Measurements from ENCODE around the gene DTD2. TPM values are rescaled to one million over a fixed set of nuclear protein-coding genes. Genes with fewer than 3 reads are reported as not detected.

DTD2 gene
- total and polyA plus RNA-seq, 2 donors (not counting 1 experiment from before 2014, with no cell fraction given), result 25.4 to 40.8 TPM

- Histone ChIP-seq H3K36me3 (ENCODE audit: control insufficient read depth, insufficient read depth, low read length) (no peaks in the 10 kb centered on the region), H3K79me2 (ENCODE audit: control insufficient read depth, insufficient read depth, low read length) (peaks cover 7% of the 10 kb centered on the region), H3K27ac (ENCODE audit: insufficient read depth, low read length) (no peak overlapping the region), H3K4me3 (replicated peaks in 1 of 4; ENCODE audit: control extremely low read depth in 1 of 4, insufficient read depth in 1 of 4, low read depth in 3 of 4, low read length in 4 of 4) (no peak overlapping the region), H2AFZ (ENCODE audit: low read length) (no peak overlapping the region), H3K27me3 (ENCODE audit: control insufficient read depth, insufficient read depth, low read length) (no peaks in the 10 kb centered on the region), H3K9me3 (ENCODE audit: control insufficient read depth, insufficient read depth, low read depth, low read length) (no peaks in the 10 kb centered on the region), H3K4me2 (ENCODE audit: extremely low read depth, insufficient read depth, low read length) (no peak overlapping the region), H4K20me1 (ENCODE audit: control insufficient read depth, extremely low read depth, insufficient read depth, low read length) (no peaks in the 10 kb centered on the region), H3K9ac (ENCODE audit: insufficient read depth, low read length) (no peak overlapping the region), H3K4me1 (ENCODE audit: control insufficient read depth, extremely low read depth, insufficient read depth, low read length) (no peaks in the 10 kb centered on the region)
- DNase-seq (ENCODE audit: low read depth in 2 of 2), result no peak
- no peak for TF ChIP-seq CTCF (conservative IDR thresholded peaks at IDR 0.05 in 1 of 2, IDR thresholded peaks at IDR 0.05 in 1 of 2; ENCODE audit: low read depth in 1 of 2, low read length in 2 of 2)
- no peak for TF ChIP-seq EZH2 (IDR thresholded peaks at IDR 0.05; ENCODE audit: low read length, missing control alignments)
These were observed 51.6 kb downstream of the DTD2 start for GRCh38 chr14:31405599-31406232.

DNA sequence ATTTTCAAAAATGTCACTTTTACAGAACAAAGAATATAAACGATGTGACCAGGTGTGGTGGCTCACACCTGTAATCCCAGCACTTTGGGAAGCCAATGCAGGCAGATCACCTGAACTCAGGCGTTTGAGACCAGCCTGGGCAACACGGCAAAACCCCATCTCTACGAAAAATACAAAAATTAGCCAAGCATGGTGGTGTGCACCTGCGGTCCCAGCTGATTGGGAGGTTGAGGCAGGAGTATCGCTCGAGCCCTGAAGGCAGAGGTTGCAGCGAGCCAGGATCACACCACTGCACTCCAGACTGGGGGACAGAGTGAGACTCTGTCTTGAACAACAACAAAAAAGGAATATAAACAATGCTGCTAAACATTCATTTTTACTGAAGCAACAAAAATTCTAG lies 52.2 kb downstream of the DTD2 start:
- H4K20me1 ChIP-seq (ENCODE audit: control insufficient read depth, extremely low read depth, insufficient read depth, low read length), result no peaks in the 10 kb centered on the region
- H3K4me3 ChIP-seq (replicated peaks in 1 of 4; ENCODE audit: control extremely low read depth in 1 of 4, insufficient read depth in 1 of 4, low read depth in 3 of 4, low read length in 4 of 4), result no peak overlapping the region
- no peak overlapping the region for H3K4me2 ChIP-seq (ENCODE audit: extremely low read depth, insufficient read depth, low read length)
- DNase-seq (ENCODE audit: low read depth in 2 of 2), result no peak
- H3K36me3 ChIP-seq (ENCODE audit: control insufficient read depth, insufficient read depth, low read length), result no peaks in the 10 kb centered on the region
- H3K9ac ChIP-seq (ENCODE audit: insufficient read depth, low read length), result no peak overlapping the region
- no peaks in the 10 kb centered on the region for H3K4me1 ChIP-seq (ENCODE audit: control insufficient read depth, extremely low read depth, insufficient read depth, low read length)
- no peaks in the 10 kb centered on the region for H3K9me3 ChIP-seq (ENCODE audit: control insufficient read depth, insufficient read depth, low read depth, low read length)
- no peak overlapping the region for H3K27ac ChIP-seq (ENCODE audit: insufficient read depth, low read length)
- H3K79me2 ChIP-seq (ENCODE audit: control insufficient read depth, insufficient read depth, low read length), result peaks cover 5% of the 10 kb centered on the region
- H3K27me3 ChIP-seq (ENCODE audit: control insufficient read depth, insufficient read depth, low read length), result no peaks in the 10 kb centered on the region
- no peak overlapping the region for H2AFZ ChIP-seq (ENCODE audit: low read length)
- TF ChIP-seq CTCF (conservative IDR thresholded peaks at IDR 0.05 in 1 of 2, IDR thresholded peaks at IDR 0.05 in 1 of 2; ENCODE audit: low read depth in 1 of 2, low read length in 2 of 2) (no peak), EZH2 (IDR thresholded peaks at IDR 0.05; ENCODE audit: low read length, missing control alignments) (no peak)

DNA sequence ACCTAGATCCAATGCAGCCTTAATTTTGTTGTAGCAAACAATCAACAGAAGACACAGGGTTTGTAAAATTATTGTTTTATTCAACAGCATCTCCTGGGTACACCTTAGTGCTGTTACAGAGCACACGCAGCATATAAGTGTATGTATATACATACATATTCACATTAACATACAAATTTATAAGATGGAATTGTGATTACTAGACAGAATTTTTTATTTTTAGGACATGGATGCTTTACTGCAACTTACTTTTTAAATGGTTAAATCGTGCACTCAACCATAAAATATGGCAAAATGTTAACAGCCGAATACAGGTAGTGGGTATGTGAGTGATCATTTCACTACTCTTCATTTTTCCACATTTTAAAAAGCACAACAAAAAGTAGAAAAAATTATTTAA lies 53.6 kb downstream of the DTD2 start:
- Histone ChIP-seq H4K20me1 (ENCODE audit: control insufficient read depth, extremely low read depth, insufficient read depth, low read length) (no peaks in the 10 kb centered on the region), H3K4me3 (replicated peaks in 1 of 4; ENCODE audit: control extremely low read depth in 1 of 4, insufficient read depth in 1 of 4, low read depth in 3 of 4, low read length in 4 of 4) (no peak overlapping the region), H3K79me2 (ENCODE audit: control insufficient read depth, insufficient read depth, low read length) (peaks cover 5% of the 10 kb centered on the region), H3K36me3 (ENCODE audit: control insufficient read depth, insufficient read depth, low read length) (no peaks in the 10 kb centered on the region), H3K4me2 (ENCODE audit: extremely low read depth, insufficient read depth, low read length) (no peak overlapping the region), H3K9me3 (ENCODE audit: control insufficient read depth, insufficient read depth, low read depth, low read length) (no peaks in the 10 kb centered on the region), H3K9ac (ENCODE audit: insufficient read depth, low read length) (no peak overlapping the region), H2AFZ (ENCODE audit: low read length) (no peak overlapping the region), H3K4me1 (ENCODE audit: control insufficient read depth, extremely low read depth, insufficient read depth, low read length) (no peaks in the 10 kb centered on the region), H3K27me3 (ENCODE audit: control insufficient read depth, insufficient read depth, low read length) (no peaks in the 10 kb centered on the region), H3K27ac (ENCODE audit: insufficient read depth, low read length) (no peak overlapping the region)
- DNase-seq (ENCODE audit: low read depth in 2 of 2), result no peak
- TF ChIP-seq EZH2 (IDR thresholded peaks at IDR 0.05; ENCODE audit: low read length, missing control alignments) (no peak), CTCF (conservative IDR thresholded peaks at IDR 0.05 in 1 of 2, IDR thresholded peaks at IDR 0.05 in 1 of 2; ENCODE audit: low read depth in 1 of 2, low read length in 2 of 2) (no peak)

Data from fibroblast of lung (primary cell).